CD14-positive monocyte (primary cell): Measurements from ENCODE around the gene PXDN. TPM values are rescaled to one million over a fixed set of nuclear protein-coding genes. Genes with fewer than 3 reads are reported as not detected.

Experiments used
- DNase-seq, 3 donors: peaks; one replicate each; pipeline ENCODE4 v3.0.0-alpha.2; 2011 to 2022
- H2AFZ ChIP-seq: 2 replicates; pipeline ENCODE4 v1.6.0; 2012; ENCODE audit warnings: mild to moderate bottlenecking, low read depth, low read length, inconsistent platforms; ENCODE audit not compliant: insufficient read depth, poor library complexity, severe bottlenecking
- H3K27ac ChIP-seq, 2 donors: 1 replicate in 1 of 2; 2 replicates in 1 of 2; pipeline ENCODE4 v1.5.1; 2012 to 2013; ENCODE audit warnings: low read length in 2 of 2, control low read depth in 1 of 2, inconsistent platforms in 1 of 2, low read depth in 1 of 2, mild to moderate bottlenecking in 1 of 2
- H3K27me3 ChIP-seq, 2 donors: one replicate each; pipeline versions ENCODE4 v1.6.0 to v1.6.1; 2011 to 2013; ENCODE audit warnings: low read length in 2 of 2; ENCODE audit not compliant: control insufficient read depth in 2 of 2, insufficient read depth in 2 of 2
- H3K36me3 ChIP-seq, 2 donors: replicated peaks in 1 of 2; 1 replicate in 1 of 2; 2 replicates in 1 of 2; pipeline versions ENCODE4 v1.5.1 to v1.6.1; 2012 to 2013; ENCODE audit warnings: low read length in 2 of 2, control low read depth in 1 of 2, inconsistent platforms in 1 of 2, mild to moderate bottlenecking in 1 of 2; ENCODE audit not compliant: insufficient read depth in 2 of 2, control insufficient read depth in 1 of 2
- H3K4me1 ChIP-seq, 2 donors: 1 replicate in 1 of 2; 2 replicates in 1 of 2; pipeline versions ENCODE4 v1.5.1 to v1.6.1; 2012 to 2013; ENCODE audit warnings: low read length in 2 of 2, control low read depth in 1 of 2, inconsistent platforms in 1 of 2, mild to moderate bottlenecking in 1 of 2, moderate library complexity in 1 of 2; ENCODE audit not compliant: insufficient read depth in 2 of 2, control insufficient read depth in 1 of 2
- H3K4me2 ChIP-seq: replicated peaks from 2 replicates; pipeline ENCODE3; 2012; ENCODE audit warnings: low read length, moderate library complexity, mild to moderate bottlenecking; ENCODE audit not compliant: poor library complexity, severe bottlenecking; ENCODE audit errors: extremely low read depth
- H3K4me3 ChIP-seq, 3 experiments: fragments of 200-600 bp in 1 of 3; sonication (generic) in 1 of 3; replicated peaks in 1 of 3; 1 replicate in 2 of 3; 2 replicates in 1 of 3; pipeline ENCODE4 v1.5.1; 2011 to 2013; ENCODE audit warnings: low read length in 3 of 3, mild to moderate bottlenecking in 3 of 3, control low read depth in 2 of 3, low read depth in 2 of 3, inconsistent platforms in 1 of 3, moderate library complexity in 1 of 3
- H3K79me2 ChIP-seq: 2 replicates; pipeline ENCODE4 v1.6.0; 2012; ENCODE audit warnings: mild to moderate bottlenecking, control low read depth, inconsistent platforms, low read length, moderate library complexity; ENCODE audit not compliant: insufficient read depth
- H3K9ac ChIP-seq: 2 replicates; pipeline ENCODE4 v1.6.0; 2017; ENCODE audit warnings: low read length, mild to moderate bottlenecking; ENCODE audit not compliant: insufficient read depth, poor library complexity, severe bottlenecking
- H3K9me3 ChIP-seq, 2 donors: replicated peaks in 1 of 2; 1 replicate in 1 of 2; 2 replicates in 1 of 2; pipeline versions ENCODE4 v1.5.1 to v1.6.1; 2012 to 2013; ENCODE audit warnings: low read length in 2 of 2, control low read depth in 1 of 2; ENCODE audit not compliant: control insufficient read depth in 1 of 2, insufficient read depth in 1 of 2
- H4K20me1 ChIP-seq: 2 replicates; pipeline ENCODE4 v1.6.0; 2012; ENCODE audit warnings: mild to moderate bottlenecking, low read length, control low read depth, moderate library complexity; ENCODE audit not compliant: insufficient read depth
- H3K27ac Mint-ChIP-seq, 7 donors: one replicate each; pipeline ENCODE4 v1.8.0; 2020; ENCODE audit warnings: mild to moderate bottlenecking in 7 of 7, mixed read lengths in 7 of 7, moderate library complexity in 6 of 7, inconsistent platforms in 2 of 7
- H3K27me3 Mint-ChIP-seq, 3 donors: one replicate each; pipeline ENCODE4 v1.8.0; 2021 to 2022; ENCODE audit warnings: low read depth in 3 of 3, mild to moderate bottlenecking in 3 of 3, mixed read lengths in 3 of 3, moderate library complexity in 3 of 3, inconsistent platforms in 1 of 3
- H3K36me3 Mint-ChIP-seq, 2 donors: one replicate each; pipeline ENCODE4 v1.8.0; 2020; ENCODE audit warnings: mixed read lengths in 2 of 2, inconsistent platforms in 1 of 2, mild to moderate bottlenecking in 1 of 2
- H3K4me1 Mint-ChIP-seq: one replicate; pipeline ENCODE4 v1.8.0; 2020; ENCODE audit warnings: mild to moderate bottlenecking, mixed read lengths
- H3K4me3 Mint-ChIP-seq, 2 donors: one replicate each; pipeline ENCODE4 v1.8.0; 2020; ENCODE audit warnings: mild to moderate bottlenecking in 2 of 2, mixed read lengths in 2 of 2, moderate library complexity in 1 of 2
- H3K9me3 Mint-ChIP-seq, 7 donors: one replicate each; pipeline ENCODE4 v1.8.0; 2020 to 2022; ENCODE audit warnings: mixed read lengths in 7 of 7, mild to moderate bottlenecking in 6 of 7, moderate library complexity in 6 of 7, inconsistent platforms in 2 of 7
- CTCF ChIP-seq: fragments of 200-600 bp; IDR thresholded peaks from one replicate; pipeline ENCODE4 v1.8.0; 2022; ENCODE audit warnings: antibody characterized with exemption, mild to moderate bottlenecking
- WGBS: methylation state at CpG from one replicate; pipeline ENCODE4 v1.1.5; 2013; ENCODE audit warnings: missing lambda C conversion rate; ENCODE audit not compliant: insufficient coverage; 5-methylcytosine and 5-hydroxymethylcytosine counted together
- intact Hi-C, 2 donors: fragments of 100-400 bp; cut with micrococcal nuclease; formaldehyde crosslinking; loops; one replicate each; pipeline versions ENCODE4 v1.15.0 to v1.15.1; 2023
- polyA plus RNA-seq, 3 donors: library from polyadenylated mRNA; depleted of rRNA in 1 of 3; unstranded in 2 of 3; stranded (reverse) in 1 of 3; fragments of 300-500 nt in 2 of 3; fragments of >200 nt in 1 of 3; fragmentation: Illumina TruSeq in 2 of 3; gene quantifications; 1 replicate in 2 of 3; 2 replicates in 1 of 3; pipeline ENCODE4 v1.2.3, GENCODE V29; 2012 to 2021

The PXDN gene
- polyA plus RNA-seq, 3 donors = not detected

GRCh38 chr2:1670636-1671035 lies 73.7 kb downstream of the PXDN start:
- Mint-ChIP-seq H3K27ac (no peak overlapping the region), H3K4me1 (no peaks in the 10 kb centered on the region), H3K9me3 (no peaks in the 10 kb centered on the region), H3K27me3 (no peaks in the 10 kb centered on the region), H3K4me3 (no peak overlapping the region), H3K36me3 (no peaks in the 10 kb centered on the region)
- intact Hi-C loops = no loop called here
- Histone ChIP-seq H3K27ac (no peak overlapping the region), H3K4me3 (no peak overlapping the region), H3K9ac (no peak overlapping the region), H3K79me2 (no peaks in the 10 kb centered on the region), H3K4me1 (no peaks in the 10 kb centered on the region), H2AFZ (no peak overlapping the region), H3K27me3 (no peaks in the 10 kb centered on the region), H3K9me3 (no peaks in the 10 kb centered on the region), H3K4me2 (no peak overlapping the region), H3K36me3 (no peaks in the 10 kb centered on the region), H4K20me1 (no peaks in the 10 kb centered on the region)
- DNase-seq = no peak
- TF ChIP-seq CTCF = no peak
- 82% methylated on average over 2 of the region's 6 CpGs for WGBS

DNA sequence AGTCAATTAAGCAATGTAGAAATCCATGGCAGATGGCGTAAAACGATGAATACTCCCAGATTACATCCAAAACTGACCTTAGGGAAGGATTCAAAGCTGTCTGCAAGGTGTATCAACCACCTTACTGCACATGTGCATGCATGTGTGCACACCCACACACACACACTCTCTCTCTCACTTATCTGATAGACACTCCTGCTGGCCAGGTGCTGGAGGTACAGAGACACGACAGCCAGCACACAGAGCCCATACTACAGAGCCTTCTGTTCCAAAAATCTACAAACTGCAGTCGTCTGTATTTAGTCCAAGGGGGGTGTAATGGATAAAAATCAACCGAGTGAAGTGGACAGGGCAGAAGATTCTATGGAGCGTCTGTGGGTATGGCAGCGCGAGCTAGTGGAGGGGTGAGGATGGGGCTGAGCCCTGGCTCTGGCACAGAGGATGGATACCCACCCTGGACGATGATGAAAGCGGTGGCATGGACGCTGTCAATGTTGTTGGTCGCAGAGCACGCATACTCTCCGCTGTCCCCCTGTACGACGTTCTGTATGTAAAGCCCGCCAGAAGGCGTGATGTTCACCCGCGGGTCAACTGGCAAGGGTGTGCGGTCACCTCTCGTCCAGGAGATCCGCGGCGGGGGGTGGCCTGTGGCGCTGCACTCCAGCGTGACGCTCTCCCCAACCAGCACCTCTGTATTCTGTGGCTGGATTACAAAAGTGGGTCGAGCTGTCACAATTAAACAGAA lies 78.4 kb downstream of the PXDN start:
- Histone ChIP-seq H4K20me1 (no peaks in the 10 kb centered on the region), H3K36me3 (no peaks in the 10 kb centered on the region), H3K4me3 (no peak overlapping the region), H2AFZ (no peak overlapping the region), H3K79me2 (no peaks in the 10 kb centered on the region), H3K27me3 (no peaks in the 10 kb centered on the region), H3K27ac (no peak overlapping the region), H3K9me3 (no peaks in the 10 kb centered on the region), H3K9ac (no peak overlapping the region), H3K4me1 (no peaks in the 10 kb centered on the region), H3K4me2 (no peak overlapping the region)
- no peak for DNase-seq
- intact Hi-C loops = no loop called here
- no peak overlapping the region for H3K4me3 Mint-ChIP-seq
- peaks cover 0 to 3% (median 0%) of the 10 kb centered on the region in 3 donors for H3K27me3 Mint-ChIP-seq
- H3K9me3 Mint-ChIP-seq = no peaks in the 10 kb centered on the region
- WGBS = 93% methylated on average over 26 of the region's 29 CpGs
- H3K27ac Mint-ChIP-seq = no peak overlapping the region
- no peaks in the 10 kb centered on the region for H3K36me3 Mint-ChIP-seq
- H3K4me1 Mint-ChIP-seq = no peaks in the 10 kb centered on the region
- no peak for TF ChIP-seq CTCF
